HFFc6 (cell line): ENCODE measurements around the gene LRRC32. TPM values are rescaled to one million over a fixed set of nuclear protein-coding genes. Genes with fewer than 3 reads are reported as not detected.
"Not testable (repeated sequence)": the region's sequence is repeated elsewhere in the genome, so short reads cannot be mapped to it uniquely, and the experiment has no call there.

Source experiments
- DNase-seq: peaks from one replicate; pipeline ENCODE4 v3.0.0-alpha.2; 2018
- H3K27ac Mint-ChIP-seq: 2 replicates; pipeline ENCODE4 v1.8.0; 2020; ENCODE audit warnings: mild to moderate bottlenecking, mixed read lengths
- H3K27me3 Mint-ChIP-seq: 2 replicates; pipeline ENCODE4 v1.8.0; 2021; ENCODE audit warnings: mild to moderate bottlenecking, moderate library complexity, mixed read lengths; ENCODE audit not compliant: insufficient read depth
- H3K36me3 Mint-ChIP-seq: 2 replicates; pipeline ENCODE4 v1.8.0; 2021; ENCODE audit warnings: low read depth, mixed read lengths
- H3K4me1 Mint-ChIP-seq: 2 replicates; pipeline ENCODE4 v1.8.0; 2020; ENCODE audit warnings: low read depth, mixed read lengths
- H3K4me3 Mint-ChIP-seq: 2 replicates; pipeline ENCODE4 v1.8.0; 2020; ENCODE audit warnings: mild to moderate bottlenecking, moderate library complexity, mixed read lengths
- H3K9me3 Mint-ChIP-seq: 2 replicates; pipeline ENCODE4 v1.8.0; 2020; ENCODE audit warnings: mild to moderate bottlenecking, mixed read lengths
- total RNA-seq, 6 experiments: library from RNA; stranded (reverse); fragmentation: NEBNext Ultra II Directional; extraction: Animal tissue kit (Norgen Biotek cat#: 25700); gene quantifications; 2 replicates in 1 of 6; 3 replicates in 5 of 6; pipeline ENCODE4 v1.2.3, GENCODE V29; 2021
- TF ChIP-seq, protein P1 (sequence below): fragments of 200-600 bp; sonication (generic); IDR thresholded peaks from 2 replicates; pipeline ENCODE4 v1.5.0; 2021; ENCODE audit warnings: antibody characterized with exemption, mild to moderate bottlenecking

Gene LRRC32
- total RNA-seq, 6 experiments from 2014 or later = 0.57 to 1.3 (median 1.0) TPM

DNA sequence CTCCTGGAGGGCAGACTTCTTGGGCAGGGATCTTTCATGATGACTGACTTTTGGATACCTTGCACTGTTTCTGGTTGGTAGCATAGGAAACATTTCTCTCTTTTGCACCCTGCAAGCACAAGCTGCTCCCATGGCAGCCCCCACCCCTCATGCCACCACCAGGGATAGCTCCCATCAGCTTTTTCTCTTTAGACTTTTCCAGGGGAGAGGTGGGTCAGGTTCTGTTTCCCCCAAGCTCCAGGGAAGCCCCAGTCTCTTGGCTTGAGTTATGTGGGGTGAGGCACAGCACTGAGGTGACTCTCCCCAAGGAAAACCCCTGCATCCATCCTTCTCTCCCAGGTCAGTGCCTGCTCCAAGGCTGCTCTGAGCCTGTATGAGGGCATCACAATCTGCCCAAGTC, 22.5 kb downstream of the LRRC32 start:
- Mint-ChIP-seq H3K4me1 (no peaks in the 10 kb centered on the region), H3K36me3 (no peaks in the 10 kb centered on the region), H3K4me3 (no peak overlapping the region), H3K9me3 (peaks cover 10% of the 10 kb centered on the region; the same call in 1 of the 2 replicates), H3K27ac (no peak overlapping the region), H3K27me3 (peaks cover 33% of the 10 kb centered on the region)
- TF ChIP-seq, protein P1, sequence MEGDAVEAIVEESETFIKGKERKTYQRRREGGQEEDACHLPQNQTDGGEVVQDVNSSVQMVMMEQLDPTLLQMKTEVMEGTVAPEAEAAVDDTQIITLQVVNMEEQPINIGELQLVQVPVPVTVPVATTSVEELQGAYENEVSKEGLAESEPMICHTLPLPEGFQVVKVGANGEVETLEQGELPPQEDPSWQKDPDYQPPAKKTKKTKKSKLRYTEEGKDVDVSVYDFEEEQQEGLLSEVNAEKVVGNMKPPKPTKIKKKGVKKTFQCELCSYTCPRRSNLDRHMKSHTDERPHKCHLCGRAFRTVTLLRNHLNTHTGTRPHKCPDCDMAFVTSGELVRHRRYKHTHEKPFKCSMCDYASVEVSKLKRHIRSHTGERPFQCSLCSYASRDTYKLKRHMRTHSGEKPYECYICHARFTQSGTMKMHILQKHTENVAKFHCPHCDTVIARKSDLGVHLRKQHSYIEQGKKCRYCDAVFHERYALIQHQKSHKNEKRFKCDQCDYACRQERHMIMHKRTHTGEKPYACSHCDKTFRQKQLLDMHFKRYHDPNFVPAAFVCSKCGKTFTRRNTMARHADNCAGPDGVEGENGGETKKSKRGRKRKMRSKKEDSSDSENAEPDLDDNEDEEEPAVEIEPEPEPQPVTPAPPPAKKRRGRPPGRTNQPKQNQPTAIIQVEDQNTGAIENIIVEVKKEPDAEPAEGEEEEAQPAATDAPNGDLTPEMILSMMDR = no peak
- DNase-seq = no peak

DNA sequence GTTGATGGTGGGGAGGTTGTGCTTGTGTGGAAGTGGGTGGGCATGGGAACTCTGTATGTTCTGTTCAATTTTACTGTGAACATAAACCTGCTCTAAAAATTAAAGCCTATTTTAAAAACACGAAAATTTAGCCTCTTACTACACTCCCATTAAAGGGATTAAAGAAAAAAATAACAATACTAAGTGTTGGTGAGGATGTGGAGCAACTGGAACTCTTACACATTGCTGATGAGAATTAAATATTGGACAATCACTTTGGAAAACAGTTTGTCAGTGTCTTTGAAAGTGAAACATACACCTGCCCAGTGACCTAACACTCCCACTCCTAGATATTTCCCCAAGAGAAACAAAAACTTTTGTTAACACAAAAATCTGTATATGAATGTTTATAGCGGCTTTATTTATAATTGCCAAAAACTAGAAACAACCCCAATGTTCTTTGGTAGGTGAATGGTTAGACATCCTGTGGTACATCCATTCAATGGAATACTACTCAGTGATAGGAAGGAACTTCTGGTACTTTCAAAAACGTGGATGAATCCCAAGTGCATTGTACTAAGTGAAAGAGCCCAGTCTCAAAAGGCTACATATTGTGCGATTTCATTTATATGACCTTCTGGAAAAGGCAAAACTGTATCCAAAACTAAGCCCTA, 23.5 kb downstream of the LRRC32 start:
- no peak overlapping the region for H3K4me3 Mint-ChIP-seq
- H3K4me1 Mint-ChIP-seq = no peaks in the 10 kb centered on the region
- H3K9me3 Mint-ChIP-seq = peaks cover 10% of the 10 kb centered on the region; the same call in 1 of the 2 replicates
- no peaks in the 10 kb centered on the region for H3K36me3 Mint-ChIP-seq
- peaks cover 33% of the 10 kb centered on the region for H3K27me3 Mint-ChIP-seq
- TF ChIP-seq, protein P1 = no peak
- H3K27ac Mint-ChIP-seq = no peak overlapping the region
- DNase-seq = no peak

GRCh38 chr11:76644591-76644990, 26.0 kb downstream of the LRRC32 start:
- no peaks in the 10 kb centered on the region for H3K36me3 Mint-ChIP-seq
- peaks cover 10% of the 10 kb centered on the region; the same call in 1 of the 2 replicates for H3K9me3 Mint-ChIP-seq
- DNase-seq = no peak
- TF ChIP-seq, protein P1 = no peak
- H3K4me3 Mint-ChIP-seq = no peak overlapping the region
- H3K27me3 Mint-ChIP-seq = peaks cover 37% of the 10 kb centered on the region
- H3K4me1 Mint-ChIP-seq = no peaks in the 10 kb centered on the region
- no peak overlapping the region for H3K27ac Mint-ChIP-seq

- not testable (repeated sequence) for H3K4me1 Mint-ChIP-seq, H3K4me3 Mint-ChIP-seq, DNase-seq, H3K36me3 Mint-ChIP-seq, H3K27ac Mint-ChIP-seq
- peaks cover 36% of the 10 kb centered on the region for H3K27me3 Mint-ChIP-seq
- H3K9me3 Mint-ChIP-seq = peaks cover 10% of the 10 kb centered on the region; the same call in 1 of the 2 replicates
These were observed 26.8 kb downstream of the LRRC32 start for GRCh38 chr11:76643711-76644110.

DNA sequence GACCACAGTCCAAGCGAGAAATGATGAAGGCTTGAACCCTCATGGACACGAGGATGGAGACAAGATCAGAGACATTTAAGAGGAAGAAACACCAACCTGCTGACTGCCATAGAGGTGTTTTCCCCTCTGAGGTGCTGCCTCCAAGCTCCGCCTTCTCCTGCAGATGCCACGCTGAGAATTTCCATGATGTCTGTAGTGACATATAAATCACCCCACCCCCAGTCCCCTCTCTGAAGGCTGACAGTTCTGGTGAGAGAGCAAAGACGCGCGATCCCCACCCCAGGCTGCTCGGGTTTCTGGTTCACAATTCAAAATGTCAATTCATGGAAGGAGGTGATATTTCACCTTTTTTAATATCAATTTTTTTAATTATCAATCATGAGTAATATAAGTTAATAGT, 28.2 kb downstream of the LRRC32 start:
- H3K36me3 Mint-ChIP-seq = no peaks in the 10 kb centered on the region
- no peak overlapping the region for H3K27ac Mint-ChIP-seq
- H3K9me3 Mint-ChIP-seq = peaks cover 7% of the 10 kb centered on the region; the same call in 1 of the 2 replicates
- H3K27me3 Mint-ChIP-seq = peaks cover 40% of the 10 kb centered on the region
- no peak overlapping the region for H3K4me3 Mint-ChIP-seq
- DNase-seq = no peak
- TF ChIP-seq, protein P1 = no peak
- H3K4me1 Mint-ChIP-seq = no peaks in the 10 kb centered on the region

DNA sequence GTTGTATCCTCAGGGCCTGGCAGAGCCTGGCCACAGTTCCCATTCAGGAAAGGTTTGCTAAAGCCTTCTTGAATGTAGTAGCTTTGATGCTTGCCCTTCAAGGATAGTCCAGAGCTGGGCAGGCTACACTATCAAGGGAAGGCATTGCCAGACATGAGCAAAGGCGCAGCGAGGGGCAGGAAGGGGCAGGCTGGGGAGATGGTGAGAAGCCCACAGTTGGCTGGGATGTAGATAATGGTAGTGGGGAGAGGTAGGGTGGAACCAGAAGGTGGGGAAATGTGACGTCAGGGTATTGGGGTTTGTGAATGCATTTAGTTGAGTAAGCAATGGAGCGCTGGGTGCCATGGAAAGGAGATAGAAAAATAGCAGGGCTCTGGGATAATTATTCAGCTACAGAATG, 28.6 kb downstream of the LRRC32 start:
- H3K9me3 Mint-ChIP-seq = peaks cover 3% of the 10 kb centered on the region; the same call in 1 of the 2 replicates
- TF ChIP-seq, protein P1 = no peak
- DNase-seq = no peak
- H3K27ac Mint-ChIP-seq = no peak overlapping the region
- H3K4me3 Mint-ChIP-seq = no peak overlapping the region
- peaks cover 40% of the 10 kb centered on the region for H3K27me3 Mint-ChIP-seq
- no peaks in the 10 kb centered on the region for H3K36me3 Mint-ChIP-seq
- no peaks in the 10 kb centered on the region for H3K4me1 Mint-ChIP-seq
